NCI-H1105 (cell line): ENCODE measurements around the gene DUXB.

ENCODE experiments used
- DNase-seq: peaks from one replicate; lab custom pipeline; 2025; lab: John Stamatoyannopoulos, UW

DUXB gene

DNA sequence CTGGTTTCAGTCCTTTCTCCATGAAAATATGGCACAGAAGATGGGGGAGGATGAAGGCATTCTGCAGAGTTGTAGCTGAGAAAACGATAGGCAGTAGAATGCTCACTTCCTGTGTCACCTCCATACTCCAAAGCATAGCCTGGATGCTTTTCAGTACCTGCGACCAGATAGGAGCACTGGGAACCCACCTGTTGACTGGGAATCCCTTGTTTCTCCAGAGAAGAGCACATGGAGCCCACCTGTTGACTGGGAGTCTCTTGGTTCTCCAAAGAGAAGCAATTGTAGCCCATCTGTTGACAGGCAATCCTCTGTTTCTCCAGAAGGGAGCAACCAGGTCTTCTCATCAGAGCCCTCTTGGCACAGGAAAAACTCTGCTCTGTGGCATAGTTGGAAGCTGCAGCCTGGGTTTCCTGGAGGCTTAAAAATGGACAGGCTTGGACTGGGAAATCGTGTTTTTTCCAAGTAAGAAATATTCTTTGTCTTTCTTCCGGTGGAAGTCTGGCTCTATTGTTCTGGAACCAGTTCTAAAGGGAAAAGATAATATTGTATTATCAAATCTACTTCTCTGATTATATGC is 40.4 kb downstream of the DUXB start:
- DNase-seq: no peak

DNA sequence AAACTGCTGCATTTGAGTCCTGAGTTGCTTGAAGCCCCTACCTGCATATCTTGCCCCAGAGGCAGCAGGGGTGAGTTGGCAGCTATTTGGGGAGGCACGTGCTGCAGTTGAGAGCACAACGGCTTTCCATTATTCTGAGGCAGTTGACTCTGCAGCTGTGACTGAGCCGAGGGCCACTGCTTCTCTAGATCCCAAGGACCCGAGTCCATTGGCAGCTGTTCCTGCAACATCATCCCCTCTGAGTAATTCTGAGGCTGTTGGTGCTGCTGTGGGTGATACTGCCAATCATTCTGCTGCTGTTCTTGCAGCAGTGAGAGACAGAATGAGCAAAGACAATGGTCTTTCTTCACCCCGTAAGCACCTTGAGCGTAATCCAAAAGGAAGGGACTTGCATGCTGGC is 40.9 kb downstream of the DUXB start:
- no peak for DNase-seq

DNA sequence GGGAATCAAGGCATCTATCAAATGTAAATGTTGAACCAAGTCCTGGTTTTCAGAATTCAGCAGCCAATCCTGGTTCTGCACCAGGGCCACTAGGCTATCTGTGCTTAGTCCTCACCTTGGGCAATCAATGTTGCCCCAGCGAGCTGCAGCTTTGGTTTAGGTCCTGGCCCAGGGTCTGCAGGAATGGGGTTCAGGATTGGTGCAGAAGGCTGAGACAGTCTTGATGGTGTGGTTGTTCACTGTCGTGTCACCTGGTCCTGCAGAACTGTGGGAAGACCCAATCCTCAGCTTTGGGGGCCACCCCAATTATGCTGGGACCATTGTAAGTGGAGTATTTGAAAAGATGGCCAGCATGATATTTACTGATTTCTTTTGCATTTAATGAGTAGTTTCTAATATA is 43.1 kb downstream of the DUXB start:
- DNase-seq: no peak

DNA sequence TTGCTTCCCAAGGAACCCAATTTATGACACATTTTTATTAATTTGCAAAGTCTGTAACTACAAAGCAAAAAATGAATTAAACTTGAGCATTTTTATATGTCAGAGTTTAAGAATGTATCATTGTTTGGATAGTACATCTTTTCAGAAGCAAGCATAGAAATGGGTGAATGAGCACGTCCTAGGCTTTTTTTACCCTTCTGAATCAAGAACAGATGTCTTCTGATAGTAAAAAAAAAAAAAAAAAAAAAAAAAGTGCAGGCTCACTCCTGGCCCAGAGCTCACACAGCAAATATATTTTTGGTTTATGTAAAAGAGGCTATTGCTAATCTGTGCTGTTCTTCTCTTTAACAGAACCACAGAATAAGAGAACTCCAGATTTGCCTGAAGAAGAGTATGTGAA is 47.3 kb downstream of the DUXB start:
- DNase-seq: no peak

DNA sequence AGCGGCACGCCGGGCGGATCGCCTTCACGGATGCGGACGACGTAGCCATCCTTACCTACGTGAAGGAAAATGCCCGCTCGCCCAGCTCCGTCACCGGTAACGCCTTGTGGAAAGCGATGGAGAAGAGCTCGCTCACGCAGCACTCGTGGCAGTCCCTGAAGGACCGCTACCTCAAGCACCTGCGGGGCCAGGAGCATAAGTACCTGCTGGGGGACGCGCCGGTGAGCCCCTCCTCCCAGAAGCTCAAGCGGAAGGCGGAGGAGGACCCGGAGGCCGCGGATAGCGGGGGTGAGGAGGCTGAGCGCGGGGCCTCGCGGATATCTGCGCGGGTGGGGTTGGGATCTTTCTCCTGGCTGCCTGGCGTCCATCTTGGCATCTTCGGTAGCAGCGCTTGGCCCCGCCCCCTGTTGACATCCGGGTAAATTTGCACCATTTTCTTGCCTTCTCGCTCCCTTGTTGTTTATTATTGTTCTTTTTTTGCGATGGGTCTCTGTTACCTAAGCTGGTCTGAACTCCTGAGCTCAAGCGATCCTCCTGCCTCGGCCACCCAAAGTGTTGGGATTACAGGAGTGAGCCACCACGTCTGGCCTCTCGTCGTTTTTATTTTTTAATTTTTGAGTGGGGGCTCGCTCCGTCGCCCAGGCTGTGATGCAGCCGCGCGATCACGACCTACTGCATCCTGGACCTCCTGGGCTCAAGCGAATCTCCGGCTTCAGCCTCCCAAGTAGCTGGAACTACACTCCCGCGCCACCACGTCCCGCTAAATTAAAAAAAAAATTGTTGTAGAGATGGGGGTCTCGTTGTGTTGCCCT is 52.8 kb downstream of the DUXB start:
- DNase-seq: peak; percentile 42

DNA sequence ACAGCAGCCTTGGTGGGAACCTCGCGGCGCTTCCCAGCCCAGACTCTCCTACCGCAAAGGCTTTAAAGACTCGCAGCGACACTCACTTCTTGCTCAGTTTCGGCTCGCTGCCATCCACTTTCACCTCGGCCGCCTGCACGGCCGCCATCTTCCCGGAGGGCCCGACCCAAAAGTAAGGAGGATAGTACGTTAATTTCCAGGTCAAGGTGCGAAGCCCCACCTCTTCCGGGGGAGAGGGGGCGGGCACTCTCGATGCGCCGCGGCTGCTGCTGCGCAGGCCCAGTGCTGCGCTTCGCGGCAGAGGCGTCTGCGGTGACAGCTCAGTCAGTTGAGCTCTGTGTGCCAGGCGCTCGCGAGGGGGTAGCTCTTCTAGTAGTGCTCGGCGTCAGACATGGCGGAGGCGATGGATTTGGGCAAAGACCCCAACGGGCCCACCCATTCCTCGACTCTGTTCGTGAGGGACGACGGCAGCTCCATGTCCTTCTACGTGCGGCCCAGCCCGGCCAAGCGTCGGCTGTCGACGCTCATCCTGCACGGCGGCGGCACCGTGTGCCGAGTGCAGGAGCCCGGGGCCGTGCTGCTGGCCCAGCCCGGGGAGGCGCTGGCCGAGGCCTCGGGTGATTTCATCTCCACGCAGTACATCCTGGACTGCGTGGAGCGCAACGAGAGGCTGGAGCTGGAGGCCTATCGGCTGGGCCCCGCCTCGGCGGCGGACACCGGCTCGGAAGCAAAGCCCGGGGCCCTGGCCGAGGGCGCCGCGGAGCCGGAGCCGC is 53.6 kb downstream of the DUXB start, which contains the start of the genes KARS1 and TERF2IP:
Gene KARS1, minus strand, starts transcription at position 174 of the 773 bp plus-strand sequence. Its CDS starts 26 bp downstream, at position 148.
Gene TERF2IP, plus strand, starts transcription at position 282 of the 773 bp plus-strand sequence. Its CDS starts 110 bp downstream, at position 392.
- DNase-seq: peak; percentile 78

DNA sequence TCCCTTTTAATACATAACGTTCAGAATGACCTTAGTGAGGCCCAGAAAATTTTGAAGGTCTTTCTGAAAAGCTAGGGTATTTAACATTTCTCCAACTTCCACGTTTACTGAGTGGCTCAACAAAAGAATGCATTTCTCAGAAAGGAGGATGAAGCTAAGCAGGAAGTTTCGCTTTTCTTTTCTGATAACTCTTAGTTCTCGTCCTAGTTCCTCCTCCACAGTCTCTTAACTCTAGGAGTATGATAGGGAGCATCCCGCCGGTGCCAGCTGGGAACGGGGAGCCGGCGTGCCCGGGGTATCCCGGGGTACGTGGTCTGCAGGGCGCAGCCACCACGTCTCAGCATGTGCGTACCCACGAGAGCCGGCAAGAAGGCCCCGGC is 54.2 kb downstream of the DUXB start:
- DNase-seq: no peak

DNA sequence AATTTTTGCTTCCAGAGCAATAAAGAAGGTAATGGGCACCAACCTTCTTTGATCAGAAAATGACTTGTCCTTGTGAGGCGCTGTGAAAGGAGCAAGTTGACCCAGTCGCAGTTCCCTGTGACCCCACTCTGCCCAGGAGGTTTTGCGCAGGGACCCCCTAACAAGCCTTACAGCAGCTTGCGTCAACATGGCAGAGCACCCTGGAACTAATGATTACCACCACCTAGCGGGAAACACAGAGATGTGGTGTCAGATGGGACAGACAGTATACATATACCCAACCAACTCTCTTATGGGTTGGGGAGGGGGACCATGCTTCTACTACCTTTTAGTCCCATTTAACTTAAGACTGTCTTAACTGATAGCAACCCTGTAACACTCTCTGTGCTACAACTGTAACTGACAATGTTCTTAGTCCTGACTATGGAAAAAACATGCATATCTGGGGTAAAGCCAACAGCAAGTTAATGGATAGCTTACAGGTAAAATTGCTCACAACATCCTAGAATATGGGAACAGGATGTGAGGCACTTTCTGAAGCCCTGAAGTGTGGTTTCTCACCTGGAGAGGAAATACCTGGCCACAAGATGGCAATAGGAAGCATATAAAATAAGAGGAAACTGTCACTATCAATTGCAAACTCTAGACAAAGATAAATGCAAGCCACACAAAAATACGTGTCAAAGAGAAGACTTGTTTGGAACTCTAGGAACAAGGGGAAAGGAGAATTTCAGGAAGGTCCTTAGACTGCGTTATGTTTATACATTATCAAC is 56.8 kb downstream of the DUXB start:
- no peak for DNase-seq
